Esophagus muscularis mucosa (tissue), 4 donors: ENCODE data around the gene SH3RF3. TPM values are rescaled to one million over a fixed set of nuclear protein-coding genes. Genes with fewer than 3 reads are reported as not detected.

Experiments
- DNase-seq: peaks from one replicate; pipeline ENCODE4 v3.0.0-alpha.2; 2017; ENCODE audit errors: extremely low spot score
- H3K27ac ChIP-seq, 4 donors: fragments of 200-600 bp; sonication (generic); replicated peaks in 1 of 4; 1 replicate in 3 of 4; 2 replicates in 1 of 4; pipeline ENCODE4 v1.5.1; 2016 to 2019; ENCODE audit warnings: mild to moderate bottlenecking in 1 of 4
- H3K27me3 ChIP-seq, 4 donors: fragments of 200-600 bp; sonication (generic); one replicate each; pipeline versions ENCODE4 v1.5.1 to v1.6.0; 2016 to 2019
- H3K36me3 ChIP-seq, 4 donors: fragments of 200-600 bp; sonication (generic); one replicate each; pipeline ENCODE4 v1.5.1; 2016 to 2019
- H3K4me1 ChIP-seq, 4 donors: fragments of 200-600 bp; sonication (generic); one replicate each; pipeline ENCODE4 v1.5.1; 2016 to 2019
- H3K4me3 ChIP-seq, 4 donors: fragments of 200-600 bp; sonication (generic); 1 replicate in 2 of 4; 2 replicates in 2 of 4; pipeline ENCODE4 v1.5.1; 2016 to 2019; ENCODE audit warnings: mild to moderate bottlenecking in 4 of 4, moderate library complexity in 1 of 4
- H3K9me3 ChIP-seq, 4 donors: fragments of 200-600 bp; sonication (generic); 1 replicate in 3 of 4; 2 replicates in 1 of 4; pipeline ENCODE4 v1.5.1; 2016 to 2019
- CTCF ChIP-seq, 3 experiments: fragments of 200-600 bp in 2 of 3; fragments of 450-650 bp in 1 of 3; sonication (generic) in 2 of 3; IDR thresholded peaks; one replicate each; pipeline ENCODE4 v1.5.1; 2017 to 2019; ENCODE audit warnings: antibody characterized with exemption in 3 of 3, mild to moderate bottlenecking in 2 of 3, moderate library complexity in 1 of 3
- EP300 ChIP-seq: sonication (generic); formaldehyde crosslinking; IDR thresholded peaks from one replicate; pipeline ENCODE4 v1.6.1; 2017; ENCODE audit warnings: antibody characterized with exemption
- POLR2A ChIP-seq: fragments of 450-650 bp; IDR thresholded peaks from one replicate; pipeline ENCODE4 v1.6.1; 2017; ENCODE audit warnings: antibody characterized with exemption, moderate library complexity, mild to moderate bottlenecking, low read depth
- POLR2AphosphoS5 ChIP-seq, 2 donors: sonication (generic); formaldehyde crosslinking; IDR thresholded peaks; one replicate each; pipeline ENCODE4 v1.6.1; 2017; ENCODE audit warnings: antibody characterized with exemption in 2 of 2
- WGBS: methylation state at CpG from one replicate; pipeline ENCODE4 v1.1.5; 2018; 5-methylcytosine and 5-hydroxymethylcytosine counted together
- intact Hi-C: fragments of 100-400 bp; cut with DNase I; formaldehyde crosslinking; loops from one replicate; pipeline ENCODE4 v1.15.1; 2023
- total RNA-seq, 4 donors: library from RNA; depleted of rRNA; stranded (reverse); fragments of >200 nt; gene quantifications; one replicate each; pipeline versions ENCODE4 v1.1.0 to v1.2.1, GENCODE V29; 2016

SH3RF3 gene
- total RNA-seq, 4 donors from 2014 or later, result 6.3 to 17.5 (median 11.3) TPM

GRCh38 chr2:109498906-109499305, 369.9 kb downstream of the SH3RF3 start:
- H3K27me3 ChIP-seq, result no peaks in the 10 kb centered on the region
- 92% methylated on average over 12 of the region's 15 CpGs for WGBS
- no peak overlapping the region for H3K4me3 ChIP-seq
- no peaks in the 10 kb centered on the region for H3K9me3 ChIP-seq
- no peak overlapping the region for H3K27ac ChIP-seq
- no peak for DNase-seq
- intact Hi-C loops, result no loop called here
- H3K36me3 ChIP-seq, result peaks cover 0 to 25% (median 6%) of the 10 kb centered on the region in 4 donors
- no peak for TF ChIP-seq CTCF (IDR thresholded peaks at IDR 0.05)
- no peak for TF ChIP-seq EP300
- no peak for TF ChIP-seq POLR2AphosphoS5 (IDR thresholded peaks at IDR 0.05)
- no peak for TF ChIP-seq POLR2A
- peaks cover 9 to 24% (median 12%) of the 10 kb centered on the region in 4 donors for H3K4me1 ChIP-seq

GRCh38 chr2:109499566-109499965, 370.6 kb downstream of the SH3RF3 start:
- Histone ChIP-seq H3K27me3 (no peaks in the 10 kb centered on the region), H3K4me3 (no peak overlapping the region), H3K36me3 (peaks cover 0 to 20% (median 6%) of the 10 kb centered on the region in 4 donors), H3K27ac (no peak overlapping the region), H3K9me3 (no peaks in the 10 kb centered on the region), H3K4me1 (peaks cover 9 to 24% (median 12%) of the 10 kb centered on the region in 4 donors)
- intact Hi-C loops, result no loop called here
- TF ChIP-seq POLR2A, result no peak
- WGBS, result 79% methylated on average over 5 of the region's 5 CpGs
- DNase-seq, result no peak

- no peaks in the 10 kb centered on the region for H3K27me3 ChIP-seq
- H3K9me3 ChIP-seq, result peaks cover 0 to 6% (median 3%) of the 10 kb centered on the region in 4 donors
- H3K36me3 ChIP-seq, result peaks cover 0 to 17% (median 6%) of the 10 kb centered on the region in 4 donors
- WGBS, result 96% methylated on average over 8 of the region's 8 CpGs
- no peak for DNase-seq
- H3K27ac ChIP-seq, result no peak overlapping the region
- TF ChIP-seq POLR2A (no peak), POLR2AphosphoS5 (IDR thresholded peaks at IDR 0.05) (no peak), CTCF (IDR thresholded peaks at IDR 0.05) (no peak), EP300 (no peak)
- no peak overlapping the region for H3K4me3 ChIP-seq
- H3K4me1 ChIP-seq, result peaks cover 9 to 24% (median 12%) of the 10 kb centered on the region in 4 donors
- intact Hi-C loops, result no loop called here
Observed at GRCh38 chr2:109500910-109501309, 371.9 kb downstream of the SH3RF3 start.

GRCh38 chr2:109501461-109501860, 372.5 kb downstream of the SH3RF3 start:
- no peak overlapping the region for H3K4me3 ChIP-seq
- peaks cover 9 to 24% (median 12%) of the 10 kb centered on the region in 4 donors for H3K4me1 ChIP-seq
- H3K27ac ChIP-seq, result no peak overlapping the region
- no peak for DNase-seq
- TF ChIP-seq POLR2AphosphoS5 (IDR thresholded peaks at IDR 0.05) (no peak), EP300 (no peak), POLR2A (no peak), CTCF (IDR thresholded peaks at IDR 0.05) (no peak)
- peaks cover 0 to 9% (median 4%) of the 10 kb centered on the region in 4 donors for H3K9me3 ChIP-seq
- H3K27me3 ChIP-seq, result no peaks in the 10 kb centered on the region
- WGBS, result 92% methylated on average over 21 of the region's 21 CpGs
- peaks cover 0 to 17% (median 6%) of the 10 kb centered on the region in 4 donors for H3K36me3 ChIP-seq
- intact Hi-C loops, result no loop called here

GRCh38 chr2:109503191-109503590, 374.2 kb downstream of the SH3RF3 start:
- Histone ChIP-seq H3K27ac (no peak overlapping the region), H3K4me3 (no peak overlapping the region), H3K4me1 (peaks cover 2 to 13% (median 3%) of the 10 kb centered on the region in 4 donors), H3K27me3 (no peaks in the 10 kb centered on the region), H3K36me3 (peaks cover 0 to 17% (median 6%) of the 10 kb centered on the region in 4 donors), H3K9me3 (peaks cover 0 to 9% (median 4%) of the 10 kb centered on the region in 4 donors)
- intact Hi-C loops, result no loop called here
- DNase-seq, result no peak
- TF ChIP-seq POLR2A (no peak), EP300 (no peak), CTCF (IDR thresholded peaks at IDR 0.05) (no peak), POLR2AphosphoS5 (IDR thresholded peaks at IDR 0.05) (no peak)
- 80% methylated on average over 5 of the region's 5 CpGs for WGBS
